Mucosa of descending colon (tissue), 3 donors: Measurements from ENCODE around the gene SLC1A7. TPM values are rescaled to one million over a fixed set of nuclear protein-coding genes. Genes with fewer than 3 reads are reported as not detected.
A peak's percentile ranks its signal among the peaks of the same experiment; 100 is the strongest.

Source experiments
- ATAC-seq: fragments of 200-7000 bp; cut with Tn5 transposase; one replicate; pipeline ENCODE4 v1.9.1; 2020; ENCODE audit warnings: mild to moderate bottlenecking, moderate library complexity
- DNase-seq, 3 donors: peaks; one replicate each; pipeline ENCODE4 v3.0.0-alpha.2; 2020
- H3K36me3 ChIP-seq: fragments of 200-600 bp; one replicate; pipeline ENCODE4 v1.8.0; 2021; ENCODE audit warnings: low read depth, mild to moderate bottlenecking
- H3K4me1 ChIP-seq: fragments of 200-600 bp; one replicate; pipeline ENCODE4 v1.8.0; 2021; ENCODE audit warnings: low read depth, mild to moderate bottlenecking
- H3K4me3 ChIP-seq: fragments of 200-600 bp; one replicate; pipeline ENCODE4 v1.8.0; 2021; ENCODE audit warnings: mild to moderate bottlenecking
- H3K9me3 ChIP-seq: fragments of 200-600 bp; one replicate; pipeline ENCODE4 v1.8.0; 2021; ENCODE audit warnings: mild to moderate bottlenecking
- CTCF ChIP-seq: fragments of 200-600 bp; IDR thresholded peaks from one replicate; pipeline ENCODE4 v1.8.0; 2022; ENCODE audit warnings: antibody characterized with exemption, mild to moderate bottlenecking
- intact Hi-C, 2 donors: fragments of 100-400 bp; cut with DNase I in 1 of 2; cut with micrococcal nuclease in 1 of 2; formaldehyde crosslinking; loops; one replicate each; pipeline versions ENCODE4 v1.11.0 to v1.11.1; 2022; cut with DNase I, micrococcal nuclease
- total RNA-seq, 3 donors: library from RNA; stranded (reverse); fragmentation: NEBNext Ultra II Directional in 2 of 3; extraction: Animal tissue kit (Norgen Biotek cat#: 25700) in 2 of 3; gene quantifications; one replicate each; pipeline versions ENCODE4 v1.2.1 to v1.2.4, GENCODE V29; 2021 to 2023
- donor health status: DM: no; HTN: no; CAD: no; lungs with moderate emphysema.
- donor health status: DM: no; HTN: no; CAD: no.
- donor health status: DM: no; HTN: yes; CAD: no.

The SLC1A7 gene
- total RNA-seq, 3 donors from 2014 or later = 0.72 to 0.98 (median 0.93) TPM

- TF ChIP-seq CTCF = no peak
- intact Hi-C loops = no loop called here
- Histone ChIP-seq H3K4me3 (no peak overlapping the region), H3K4me1 (no peaks in the 10 kb centered on the region), H3K9me3 (no peaks in the 10 kb centered on the region), H3K36me3 (no peaks in the 10 kb centered on the region)
- DNase-seq = peak in 1 of 3 donors; percentile 28
- ATAC-seq = no peak
Observed at GRCh38 chr1:53071167-53071865, 71.1 kb downstream of the SLC1A7 start.

- H3K4me1 ChIP-seq = no peaks in the 10 kb centered on the region
- H3K9me3 ChIP-seq = no peaks in the 10 kb centered on the region
- H3K4me3 ChIP-seq = no peak overlapping the region
- ATAC-seq = no peak
- TF ChIP-seq CTCF = no peak
- intact Hi-C loops = no loop called here
- no peaks in the 10 kb centered on the region for H3K36me3 ChIP-seq
- DNase-seq = no peak
Observed at GRCh38 chr1:53070621-53071020, 71.8 kb downstream of the SLC1A7 start.

- no peak for TF ChIP-seq CTCF
- intact Hi-C loops = loop anchor here in 1 of 2 donors (10.0 kb wide), 1 partner anchor 105 kb away; no protein-coding TSS in a partner anchor
- ATAC-seq (no peak), DNase-seq (peak in 1 of 3 donors; percentile 35)
- no peaks in the 10 kb centered on the region for H3K36me3 ChIP-seq
- H3K4me3 ChIP-seq = no peak overlapping the region
- no peaks in the 10 kb centered on the region for H3K4me1 ChIP-seq
- no peaks in the 10 kb centered on the region for H3K9me3 ChIP-seq
Observed at GRCh38 chr1:53069663-53070327, 72.6 kb downstream of the SLC1A7 start.

GRCh38 chr1:53069265-53069662 is 73.2 kb downstream of the SLC1A7 start:
- Histone ChIP-seq H3K36me3 (no peaks in the 10 kb centered on the region), H3K9me3 (no peaks in the 10 kb centered on the region), H3K4me3 (no peak overlapping the region), H3K4me1 (no peaks in the 10 kb centered on the region)
- DNase-seq (no peak), ATAC-seq (no peak)
- intact Hi-C loops = loop anchor here in 1 of 2 donors (10.0 kb wide), 1 partner anchor 106 kb away; no protein-coding TSS in a partner anchor
- TF ChIP-seq CTCF = no peak

GRCh38 chr1:53068314-53069099 is 73.9 kb downstream of the SLC1A7 start:
- intact Hi-C loops = loop anchor here in 1 of 2 donors (10.0 kb wide), 1 partner anchor 106 kb away; no protein-coding TSS in a partner anchor
- no peak for TF ChIP-seq CTCF
- Histone ChIP-seq H3K4me3 (no peak overlapping the region), H3K36me3 (no peaks in the 10 kb centered on the region), H3K9me3 (no peaks in the 10 kb centered on the region), H3K4me1 (no peaks in the 10 kb centered on the region)
- ATAC-seq = no peak
- no peak for DNase-seq
